CD14-positive monocyte (primary cell): ENCODE results near the gene LHX4. TPM values are rescaled to one million over a fixed set of nuclear protein-coding genes. Genes with fewer than 3 reads are reported as not detected.

Source experiments
- DNase-seq, 3 donors: peaks; one replicate each; pipeline ENCODE4 v3.0.0-alpha.2; 2011 to 2022
- H2AFZ ChIP-seq: 2 replicates; pipeline ENCODE4 v1.6.0; 2012; ENCODE audit warnings: mild to moderate bottlenecking, low read depth, low read length, inconsistent platforms; ENCODE audit not compliant: insufficient read depth, poor library complexity, severe bottlenecking
- H3K27ac ChIP-seq, 2 donors: 1 replicate in 1 of 2; 2 replicates in 1 of 2; pipeline ENCODE4 v1.5.1; 2012 to 2013; ENCODE audit warnings: low read length in 2 of 2, control low read depth in 1 of 2, inconsistent platforms in 1 of 2, low read depth in 1 of 2, mild to moderate bottlenecking in 1 of 2
- H3K27me3 ChIP-seq, 2 donors: one replicate each; pipeline versions ENCODE4 v1.6.0 to v1.6.1; 2011 to 2013; ENCODE audit warnings: low read length in 2 of 2; ENCODE audit not compliant: control insufficient read depth in 2 of 2, insufficient read depth in 2 of 2
- H3K36me3 ChIP-seq, 2 donors: replicated peaks in 1 of 2; 1 replicate in 1 of 2; 2 replicates in 1 of 2; pipeline versions ENCODE4 v1.5.1 to v1.6.1; 2012 to 2013; ENCODE audit warnings: low read length in 2 of 2, control low read depth in 1 of 2, inconsistent platforms in 1 of 2, mild to moderate bottlenecking in 1 of 2; ENCODE audit not compliant: insufficient read depth in 2 of 2, control insufficient read depth in 1 of 2
- H3K4me1 ChIP-seq, 2 donors: 1 replicate in 1 of 2; 2 replicates in 1 of 2; pipeline versions ENCODE4 v1.5.1 to v1.6.1; 2012 to 2013; ENCODE audit warnings: low read length in 2 of 2, control low read depth in 1 of 2, inconsistent platforms in 1 of 2, mild to moderate bottlenecking in 1 of 2, moderate library complexity in 1 of 2; ENCODE audit not compliant: insufficient read depth in 2 of 2, control insufficient read depth in 1 of 2
- H3K4me2 ChIP-seq: replicated peaks from 2 replicates; pipeline ENCODE3; 2012; ENCODE audit warnings: low read length, moderate library complexity, mild to moderate bottlenecking; ENCODE audit not compliant: poor library complexity, severe bottlenecking; ENCODE audit errors: extremely low read depth
- H3K4me3 ChIP-seq, 3 experiments: fragments of 200-600 bp in 1 of 3; sonication (generic) in 1 of 3; replicated peaks in 1 of 3; 1 replicate in 2 of 3; 2 replicates in 1 of 3; pipeline ENCODE4 v1.5.1; 2011 to 2013; ENCODE audit warnings: low read length in 3 of 3, mild to moderate bottlenecking in 3 of 3, control low read depth in 2 of 3, low read depth in 2 of 3, inconsistent platforms in 1 of 3, moderate library complexity in 1 of 3
- H3K79me2 ChIP-seq: 2 replicates; pipeline ENCODE4 v1.6.0; 2012; ENCODE audit warnings: mild to moderate bottlenecking, control low read depth, inconsistent platforms, low read length, moderate library complexity; ENCODE audit not compliant: insufficient read depth
- H3K9ac ChIP-seq: 2 replicates; pipeline ENCODE4 v1.6.0; 2017; ENCODE audit warnings: low read length, mild to moderate bottlenecking; ENCODE audit not compliant: insufficient read depth, poor library complexity, severe bottlenecking
- H3K9me3 ChIP-seq, 2 donors: replicated peaks in 1 of 2; 1 replicate in 1 of 2; 2 replicates in 1 of 2; pipeline versions ENCODE4 v1.5.1 to v1.6.1; 2012 to 2013; ENCODE audit warnings: low read length in 2 of 2, control low read depth in 1 of 2; ENCODE audit not compliant: control insufficient read depth in 1 of 2, insufficient read depth in 1 of 2
- H4K20me1 ChIP-seq: 2 replicates; pipeline ENCODE4 v1.6.0; 2012; ENCODE audit warnings: mild to moderate bottlenecking, low read length, control low read depth, moderate library complexity; ENCODE audit not compliant: insufficient read depth
- H3K27ac Mint-ChIP-seq, 7 donors: one replicate each; pipeline ENCODE4 v1.8.0; 2020; ENCODE audit warnings: mild to moderate bottlenecking in 7 of 7, mixed read lengths in 7 of 7, moderate library complexity in 6 of 7, inconsistent platforms in 2 of 7
- H3K27me3 Mint-ChIP-seq, 3 donors: one replicate each; pipeline ENCODE4 v1.8.0; 2021 to 2022; ENCODE audit warnings: low read depth in 3 of 3, mild to moderate bottlenecking in 3 of 3, mixed read lengths in 3 of 3, moderate library complexity in 3 of 3, inconsistent platforms in 1 of 3
- H3K36me3 Mint-ChIP-seq, 2 donors: one replicate each; pipeline ENCODE4 v1.8.0; 2020; ENCODE audit warnings: mixed read lengths in 2 of 2, inconsistent platforms in 1 of 2, mild to moderate bottlenecking in 1 of 2
- H3K4me1 Mint-ChIP-seq: one replicate; pipeline ENCODE4 v1.8.0; 2020; ENCODE audit warnings: mild to moderate bottlenecking, mixed read lengths
- H3K4me3 Mint-ChIP-seq, 2 donors: one replicate each; pipeline ENCODE4 v1.8.0; 2020; ENCODE audit warnings: mild to moderate bottlenecking in 2 of 2, mixed read lengths in 2 of 2, moderate library complexity in 1 of 2
- H3K9me3 Mint-ChIP-seq, 7 donors: one replicate each; pipeline ENCODE4 v1.8.0; 2020 to 2022; ENCODE audit warnings: mixed read lengths in 7 of 7, mild to moderate bottlenecking in 6 of 7, moderate library complexity in 6 of 7, inconsistent platforms in 2 of 7
- CTCF ChIP-seq: fragments of 200-600 bp; IDR thresholded peaks from one replicate; pipeline ENCODE4 v1.8.0; 2022; ENCODE audit warnings: antibody characterized with exemption, mild to moderate bottlenecking
- WGBS: methylation state at CpG from one replicate; pipeline ENCODE4 v1.1.5; 2013; ENCODE audit warnings: missing lambda C conversion rate; ENCODE audit not compliant: insufficient coverage; 5-methylcytosine and 5-hydroxymethylcytosine counted together
- intact Hi-C, 2 donors: fragments of 100-400 bp; cut with micrococcal nuclease; formaldehyde crosslinking; loops; one replicate each; pipeline versions ENCODE4 v1.15.0 to v1.15.1; 2023
- polyA plus RNA-seq, 3 donors: library from polyadenylated mRNA; depleted of rRNA in 1 of 3; unstranded in 2 of 3; stranded (reverse) in 1 of 3; fragments of 300-500 nt in 2 of 3; fragments of >200 nt in 1 of 3; fragmentation: Illumina TruSeq in 2 of 3; gene quantifications; 1 replicate in 2 of 3; 2 replicates in 1 of 3; pipeline ENCODE4 v1.2.3, GENCODE V29; 2012 to 2021

Gene LHX4
- polyA plus RNA-seq, 3 donors = not detected

GRCh38 chr1:180295999-180296398 lies 65.9 kb downstream of the LHX4 start:
- Mint-ChIP-seq H3K9me3 (peaks cover 5 to 15% (median 11%) of the 10 kb centered on the region in 7 donors), H3K27ac (no peak overlapping the region), H3K36me3 (peaks cover 0 to 9% of the 10 kb centered on the region in 2 donors), H3K4me1 (peaks cover 12% of the 10 kb centered on the region), H3K4me3 (no peak overlapping the region), H3K27me3 (peaks cover 0 to 1% (median 0%) of the 10 kb centered on the region in 3 donors)
- Histone ChIP-seq H3K79me2 (no peaks in the 10 kb centered on the region), H3K27ac (no peak overlapping the region), H3K4me3 (no peak overlapping the region), H3K36me3 (no peaks in the 10 kb centered on the region), H3K9ac (no peak overlapping the region), H4K20me1 (no peaks in the 10 kb centered on the region), H3K27me3 (no peaks in the 10 kb centered on the region), H3K9me3 (peaks cover 0 to 5% of the 10 kb centered on the region in 2 donors), H3K4me2 (no peak overlapping the region), H3K4me1 (peaks cover 2 to 9% of the 10 kb centered on the region in 2 donors), H2AFZ (no peak overlapping the region)
- intact Hi-C loops = no loop called here
- no peak for DNase-seq
- no CpG with 5 or more reads among the region's 1 CpG for WGBS
- no peak for TF ChIP-seq CTCF

GRCh38 chr1:180299479-180300221 lies 69.6 kb downstream of the LHX4 start:
- intact Hi-C loops = no loop called here
- Histone ChIP-seq H2AFZ (no peak overlapping the region), H3K27ac (no peak overlapping the region), H3K4me3 (no peak overlapping the region), H3K79me2 (no peaks in the 10 kb centered on the region), H3K27me3 (no peaks in the 10 kb centered on the region), H3K9me3 (no peaks in the 10 kb centered on the region), H4K20me1 (no peaks in the 10 kb centered on the region), H3K9ac (no peak overlapping the region), H3K4me1 (no peaks in the 10 kb centered on the region), H3K4me2 (no peak overlapping the region), H3K36me3 (no peaks in the 10 kb centered on the region)
- Mint-ChIP-seq H3K27me3 (no peaks in the 10 kb centered on the region), H3K27ac (peak overlapping the region in 1 of 7 donors; percentile 53), H3K36me3 (peaks cover 0 to 2% of the 10 kb centered on the region in 2 donors), H3K4me3 (no peak overlapping the region), H3K9me3 (peaks cover 0 to 5% (median 0%) of the 10 kb centered on the region in 7 donors), H3K4me1 (peaks cover 8% of the 10 kb centered on the region)
- DNase-seq = no peak
- no peak for TF ChIP-seq CTCF
- no CpG with 5 or more reads among the region's 7 CpGs for WGBS
